HG03135 (cell line): ENCODE measurements around the gene ELAPOR2.
A peak's percentile ranks its signal among the peaks of the same experiment; 100 is the strongest.
"Not testable (repeated sequence)": the region's sequence is repeated elsewhere in the genome, so short reads cannot be mapped to it uniquely, and the experiment has no call there.

Experiments used
- ATAC-seq: cut with Tn5 transposase; IDR thresholded peaks from one replicate; pipeline ENCODE4 v1.9.1; 2021; ENCODE audit warnings: mild to moderate bottlenecking, moderate library complexity; ENCODE audit not compliant: unreplicated experiment

The ELAPOR2 gene, protein sequence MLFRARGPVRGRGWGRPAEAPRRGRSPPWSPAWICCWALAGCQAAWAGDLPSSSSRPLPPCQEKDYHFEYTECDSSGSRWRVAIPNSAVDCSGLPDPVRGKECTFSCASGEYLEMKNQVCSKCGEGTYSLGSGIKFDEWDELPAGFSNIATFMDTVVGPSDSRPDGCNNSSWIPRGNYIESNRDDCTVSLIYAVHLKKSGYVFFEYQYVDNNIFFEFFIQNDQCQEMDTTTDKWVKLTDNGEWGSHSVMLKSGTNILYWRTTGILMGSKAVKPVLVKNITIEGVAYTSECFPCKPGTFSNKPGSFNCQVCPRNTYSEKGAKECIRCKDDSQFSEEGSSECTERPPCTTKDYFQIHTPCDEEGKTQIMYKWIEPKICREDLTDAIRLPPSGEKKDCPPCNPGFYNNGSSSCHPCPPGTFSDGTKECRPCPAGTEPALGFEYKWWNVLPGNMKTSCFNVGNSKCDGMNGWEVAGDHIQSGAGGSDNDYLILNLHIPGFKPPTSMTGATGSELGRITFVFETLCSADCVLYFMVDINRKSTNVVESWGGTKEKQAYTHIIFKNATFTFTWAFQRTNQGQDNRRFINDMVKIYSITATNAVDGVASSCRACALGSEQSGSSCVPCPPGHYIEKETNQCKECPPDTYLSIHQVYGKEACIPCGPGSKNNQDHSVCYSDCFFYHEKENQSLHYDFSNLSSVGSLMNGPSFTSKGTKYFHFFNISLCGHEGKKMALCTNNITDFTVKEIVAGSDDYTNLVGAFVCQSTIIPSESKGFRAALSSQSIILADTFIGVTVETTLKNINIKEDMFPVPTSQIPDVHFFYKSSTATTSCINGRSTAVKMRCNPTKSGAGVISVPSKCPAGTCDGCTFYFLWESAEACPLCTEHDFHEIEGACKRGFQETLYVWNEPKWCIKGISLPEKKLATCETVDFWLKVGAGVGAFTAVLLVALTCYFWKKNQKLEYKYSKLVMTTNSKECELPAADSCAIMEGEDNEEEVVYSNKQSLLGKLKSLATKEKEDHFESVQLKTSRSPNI

DNA sequence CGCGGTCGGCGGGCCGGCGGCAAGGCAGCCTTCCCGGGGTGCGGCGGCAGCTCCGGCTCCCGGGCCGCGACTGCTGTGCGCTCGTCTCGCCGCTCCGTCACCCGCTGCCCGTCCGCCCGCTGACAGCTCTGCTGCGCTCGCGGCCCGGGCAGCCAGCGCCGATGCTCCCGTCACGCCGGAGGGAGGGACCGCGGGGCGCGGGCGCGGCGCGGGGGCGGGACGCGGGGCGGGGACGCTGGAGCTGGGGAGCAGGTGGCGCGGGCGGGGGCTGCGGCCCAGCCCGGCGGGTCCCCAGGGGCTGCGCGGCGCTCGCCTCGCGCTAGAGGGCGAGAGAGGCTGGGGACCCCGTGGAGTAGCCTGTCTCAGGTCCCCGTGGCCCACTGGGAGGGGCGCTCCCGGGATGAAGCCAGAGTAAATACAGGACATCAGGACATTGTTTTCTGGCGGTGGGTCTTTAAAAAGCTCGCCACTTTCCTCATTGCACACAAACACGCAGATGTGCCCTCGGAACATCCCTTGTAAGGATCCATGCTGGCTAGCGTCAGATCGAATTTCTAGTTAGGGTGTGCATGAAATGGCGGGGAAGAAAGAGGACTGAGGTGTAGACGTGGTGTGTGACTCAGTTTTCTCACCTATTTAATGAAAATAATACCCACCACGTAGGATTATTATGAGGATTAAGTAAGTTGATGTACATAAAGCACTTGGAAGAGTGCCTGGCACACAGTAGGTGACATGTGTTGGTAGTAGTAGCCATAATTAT lies at the start of gene ELAPOR2:
Gene ELAPOR2, minus strand, starts transcription at position 130 of the 763 bp plus-strand sequence. CDS start 141 bp downstream, outside the sequence.
- peak; percentile 97 for ATAC-seq

DNA sequence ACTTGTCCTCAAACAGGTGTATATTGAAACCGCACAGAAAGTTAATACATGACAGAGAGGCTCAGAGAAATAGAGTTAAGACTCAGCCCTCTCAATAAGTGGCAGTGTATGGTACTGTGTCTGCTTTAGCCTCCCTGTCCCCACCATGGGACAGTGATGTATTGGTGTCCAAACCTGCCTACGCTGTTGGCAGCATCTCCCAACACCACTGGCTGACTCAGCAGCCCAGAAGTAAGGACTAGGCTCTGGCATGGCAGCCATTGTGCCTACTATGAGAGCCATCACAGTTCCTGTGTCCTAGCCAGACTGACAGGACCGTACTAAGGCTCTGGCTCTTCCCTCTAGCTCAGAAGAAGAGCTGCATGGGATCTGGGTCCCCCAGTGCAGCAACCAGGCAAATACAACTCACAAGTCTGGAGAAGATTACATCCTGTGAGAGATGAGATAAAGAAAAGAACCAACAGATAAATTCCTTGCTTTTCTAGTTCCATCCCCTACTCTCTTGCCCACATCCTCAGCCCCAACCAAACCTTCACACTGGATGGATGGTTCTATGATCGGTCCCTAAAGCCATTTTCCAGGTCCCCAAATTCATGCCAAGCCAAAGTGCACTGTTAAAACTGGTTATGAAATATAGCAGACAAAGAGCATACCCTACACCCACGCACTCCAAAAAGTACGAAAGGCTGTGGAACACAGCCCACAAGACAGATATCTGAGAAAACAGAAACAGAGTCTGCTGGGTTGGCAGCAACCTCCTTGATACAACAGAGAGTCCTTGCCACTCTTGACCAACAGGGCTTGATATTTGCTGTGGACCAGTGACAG lies 48.7 kb upstream of the ELAPOR2 start:
- no peak for ATAC-seq

- ATAC-seq: no peak
Observed at GRCh38 chr7:87106974-87107612, 47.6 kb upstream of the ELAPOR2 start.

DNA sequence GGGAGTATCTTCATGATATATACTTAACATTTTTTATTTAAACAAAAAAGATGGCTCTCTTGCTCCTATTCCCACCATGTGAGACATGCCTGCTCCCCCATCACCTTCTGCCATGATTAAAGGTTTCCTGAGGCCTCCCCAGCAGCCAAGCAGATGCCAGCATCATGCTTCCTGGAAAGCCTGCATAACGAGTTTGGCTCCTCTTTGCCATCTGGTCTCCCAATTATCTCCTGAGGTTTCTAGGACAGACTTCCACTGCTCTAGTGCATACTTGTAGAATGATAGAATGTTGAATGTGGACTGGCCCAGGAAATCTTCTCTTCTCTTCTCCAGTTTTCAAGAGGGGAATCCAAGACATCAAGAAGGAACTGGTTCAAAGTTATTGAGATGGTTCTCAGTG lies 45.9 kb upstream of the ELAPOR2 start:
- ATAC-seq: no peak

GRCh38 chr7:87100326-87100725 lies 40.9 kb upstream of the ELAPOR2 start:
- ATAC-seq: no peak

GRCh38 chr7:87097375-87097774 lies 37.9 kb upstream of the ELAPOR2 start:
- ATAC-seq: not testable (repeated sequence)

DNA sequence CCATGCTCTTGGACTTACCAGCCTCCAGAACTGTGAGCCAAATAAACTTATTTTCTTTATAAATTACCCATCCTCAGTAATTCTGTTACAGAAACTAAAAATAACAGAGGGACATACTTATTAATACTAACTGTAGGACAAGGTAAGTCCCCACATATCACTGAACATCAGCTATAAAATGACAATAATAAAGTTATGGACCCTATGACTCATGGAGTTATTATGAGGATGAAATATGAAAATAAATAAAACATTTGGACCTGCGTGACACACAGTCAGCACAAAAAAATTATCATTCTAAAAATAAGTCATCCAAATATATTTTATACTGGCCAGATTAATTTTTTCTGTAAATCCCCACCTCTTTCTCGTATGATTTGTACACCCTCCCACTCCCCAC lies 34.9 kb upstream of the ELAPOR2 start:
- ATAC-seq: no peak

DNA sequence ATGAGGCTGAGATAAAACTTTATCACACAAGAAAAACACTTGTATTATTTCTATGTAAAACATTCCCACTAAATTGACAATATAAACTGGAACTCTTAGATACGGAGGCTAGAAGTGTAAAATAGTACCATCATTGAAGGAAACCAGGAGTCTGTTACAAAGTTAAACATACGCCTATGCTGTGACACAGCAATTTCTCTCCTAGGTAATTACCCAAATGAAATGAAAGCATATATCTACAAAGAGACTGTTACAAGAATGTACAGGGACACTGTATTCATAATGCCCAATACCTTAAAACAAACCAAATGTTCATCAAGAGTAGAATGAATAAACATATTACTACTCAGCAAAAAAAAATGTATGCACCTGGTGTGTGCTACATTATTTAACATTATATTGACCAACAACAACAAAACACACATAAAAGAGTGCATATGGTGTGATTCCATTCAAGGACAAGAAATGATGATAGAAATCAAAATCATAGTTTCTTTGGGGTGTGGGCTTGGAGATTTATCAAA lies 33.2 kb upstream of the ELAPOR2 start:
- no peak for ATAC-seq

DNA sequence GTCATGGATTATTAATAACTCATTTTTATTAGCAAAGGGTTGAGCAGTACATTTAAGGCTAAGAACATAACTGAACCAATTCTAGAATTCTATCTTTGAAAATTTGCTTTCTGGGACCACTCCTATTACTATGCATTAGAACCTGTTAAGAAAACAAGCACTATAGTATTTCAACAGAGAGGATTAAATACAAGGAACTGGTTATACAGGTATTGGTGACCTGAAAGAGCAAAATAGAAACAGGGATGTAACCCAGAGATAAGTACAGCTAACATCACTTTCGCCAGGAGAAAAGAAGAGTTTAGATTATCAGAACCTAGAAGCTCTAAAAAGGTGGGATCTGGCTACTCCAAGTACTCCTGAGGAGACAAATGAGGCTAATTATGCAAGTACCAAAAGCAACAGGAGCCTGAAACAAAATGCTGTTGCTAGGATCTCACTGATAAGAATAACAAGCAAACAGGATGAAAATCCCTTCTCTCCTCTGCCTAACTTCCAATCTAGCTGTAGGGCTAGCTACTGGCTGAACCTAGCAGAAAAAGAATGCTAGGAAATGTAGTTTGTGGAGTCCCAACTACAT lies 32.1 kb upstream of the ELAPOR2 start:
- ATAC-seq: no peak

- no peak for ATAC-seq
Observed at GRCh38 chr7:87083865-87084519, 24.5 kb upstream of the ELAPOR2 start.

DNA sequence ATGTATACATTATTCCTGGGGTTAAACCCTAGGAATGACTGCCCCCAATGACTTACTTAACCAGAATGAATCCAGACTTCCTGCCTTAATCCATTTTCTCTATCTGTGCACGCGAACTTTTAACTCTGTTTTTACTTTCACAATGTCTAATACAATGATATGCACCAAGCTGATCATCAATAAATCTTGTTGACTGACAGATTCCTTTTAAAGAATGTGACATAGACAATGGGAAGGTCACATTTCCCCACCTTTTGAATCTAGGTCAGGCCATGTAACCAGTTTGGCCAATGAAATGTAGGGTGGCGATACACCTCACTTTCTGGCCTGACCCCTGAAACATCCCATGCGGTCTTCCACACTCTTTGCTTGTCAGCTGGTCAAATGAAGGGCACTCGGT lies 23.2 kb upstream of the ELAPOR2 start:
- ATAC-seq: no peak

DNA sequence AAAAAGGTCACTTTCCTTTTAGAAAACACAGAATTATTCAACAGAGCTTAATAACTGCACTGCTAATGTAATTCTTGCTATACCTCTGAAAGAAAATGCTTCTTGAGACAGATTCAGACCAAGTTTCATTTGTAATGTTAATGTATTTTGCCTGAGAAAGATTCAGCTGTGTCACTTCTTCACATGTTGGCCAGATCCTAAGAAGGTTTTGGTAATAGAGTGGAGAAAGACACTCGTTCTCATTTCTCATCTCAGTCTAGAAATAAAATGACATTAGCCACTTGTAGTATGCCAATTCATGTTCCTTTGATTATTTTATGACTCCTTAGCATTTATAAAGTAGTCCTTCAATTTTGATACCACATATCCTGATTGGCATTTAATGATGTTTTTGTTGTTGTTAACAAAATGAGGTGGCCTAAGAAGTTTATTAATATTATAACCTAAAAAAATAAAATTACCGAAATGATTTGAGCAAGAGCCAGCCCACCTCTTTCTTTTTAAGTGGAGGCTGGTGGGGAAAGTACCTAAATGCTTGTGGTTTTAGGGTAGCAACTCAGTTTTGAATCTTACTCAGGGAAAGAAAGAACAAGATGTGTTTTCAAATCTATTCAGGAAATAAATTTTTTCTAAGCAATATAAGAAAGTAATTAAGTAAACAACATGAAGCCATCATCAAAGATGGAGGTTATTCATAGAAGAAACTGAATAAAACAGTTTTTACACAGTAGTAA lies 16.4 kb upstream of the ELAPOR2 start:
- peak; percentile 60 for ATAC-seq

- ATAC-seq: no peak
Observed at GRCh38 chr7:87067788-87068187, 8.3 kb upstream of the ELAPOR2 start.

DNA sequence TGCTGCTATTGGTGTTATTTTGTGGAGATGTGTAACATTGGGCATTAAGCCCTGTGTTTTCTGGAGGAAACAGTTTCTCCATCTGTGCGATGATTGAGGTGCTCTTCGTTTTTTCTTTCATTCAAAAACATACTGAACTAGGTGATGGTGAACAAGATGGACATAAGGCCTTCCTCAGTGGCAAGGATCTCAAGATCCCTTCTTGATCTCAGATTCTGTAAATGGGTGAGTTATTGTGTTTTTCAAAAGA lies 759 bp upstream of the ELAPOR2 start:
- no peak for ATAC-seq

DNA sequence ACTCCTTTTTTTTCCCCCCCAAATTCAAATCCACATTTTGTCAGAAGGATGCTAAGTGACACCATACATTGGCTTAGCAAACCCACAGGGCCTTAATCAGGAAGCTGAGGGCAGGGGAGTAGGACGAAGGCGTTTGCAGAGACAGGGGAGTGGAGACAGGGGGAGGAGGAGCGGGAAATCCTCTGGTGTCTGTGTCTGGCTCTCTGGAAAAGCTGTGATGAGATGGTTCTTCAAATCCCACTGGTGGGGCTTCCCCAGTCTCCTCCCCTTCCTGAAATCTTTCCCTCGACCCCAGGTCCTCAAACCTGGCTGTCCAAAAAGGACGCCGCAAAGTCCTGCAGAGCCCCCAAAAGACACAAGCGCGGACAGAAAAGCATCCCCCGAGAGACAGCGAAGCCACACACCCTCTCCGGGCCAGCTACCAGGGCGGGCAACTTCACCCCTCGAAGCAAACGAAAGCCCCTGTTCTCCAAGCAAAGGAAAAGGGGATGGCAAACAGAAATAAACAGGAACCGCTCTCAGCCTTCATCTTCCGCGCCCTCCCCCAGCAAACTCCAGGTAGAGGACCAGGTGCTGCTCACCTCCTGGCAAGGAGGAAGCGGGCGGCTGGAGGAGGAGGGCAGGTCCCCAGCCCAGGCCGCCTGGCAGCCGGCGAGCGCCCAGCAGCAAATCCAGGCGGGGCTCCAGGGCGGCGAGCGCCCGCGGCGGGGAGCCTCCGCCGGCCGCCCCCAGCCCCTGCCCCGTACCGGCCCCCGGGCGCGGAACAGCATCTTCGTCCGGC lies 520 bp downstream of the ELAPOR2 start:
- ATAC-seq: no peak

GRCh38 chr7:87057210-87057609 lies 2.2 kb downstream of the ELAPOR2 start:
- no peak for ATAC-seq

DNA sequence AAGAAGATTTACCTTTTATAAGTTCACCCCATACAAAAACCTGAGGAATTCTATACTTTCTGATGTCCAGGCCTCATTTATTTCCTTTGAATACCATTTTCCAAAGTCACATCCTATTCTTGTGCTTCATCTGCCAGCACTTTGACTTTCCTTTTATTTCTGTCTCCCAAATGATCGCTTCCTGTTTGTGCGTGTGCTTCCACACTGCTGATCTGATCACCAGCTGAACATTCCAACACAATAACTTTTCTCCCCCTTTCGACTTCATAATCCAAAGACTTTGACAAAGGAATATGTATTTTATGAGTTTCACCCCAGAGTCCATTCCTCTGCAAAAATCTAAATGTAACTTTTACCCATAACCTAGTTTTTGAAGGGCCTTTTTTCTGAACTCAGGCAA lies 3.1 kb downstream of the ELAPOR2 start:
- no peak for ATAC-seq
